GM13977 (cell line): ENCODE data around the gene ZNF525.
"Not testable (repeated sequence)": the region's sequence is repeated elsewhere in the genome, so short reads cannot be mapped to it uniquely, and the experiment has no call there.

Experiments
- DNase-seq: peaks from one replicate; pipeline ENCODE4 v3.0.0; 2012; ENCODE audit warnings: low spot score
- in situ Hi-C: fragments of 300-500 bp; cut with MboI; formaldehyde crosslinking; loops from one replicate; pipeline ENCODE4 v1.12.0; 2022; ENCODE audit warnings: low sequenced_read_pairs, low pct_unique_long_range_greater_than_20kb, mixed read lengths, inconsistent platforms; ENCODE audit not compliant: unreplicated experiment
- TF ChIP-seq, protein P1 (sequence below): IDR thresholded peaks from 2 replicates; pipeline ENCODE4 v1.5.1; 2012; ENCODE audit warnings: mild to moderate bottlenecking, control low read depth; ENCODE audit not compliant: insufficient read depth; ENCODE audit errors: extremely low read depth, missing control alignments

The ZNF525 gene

DNA sequence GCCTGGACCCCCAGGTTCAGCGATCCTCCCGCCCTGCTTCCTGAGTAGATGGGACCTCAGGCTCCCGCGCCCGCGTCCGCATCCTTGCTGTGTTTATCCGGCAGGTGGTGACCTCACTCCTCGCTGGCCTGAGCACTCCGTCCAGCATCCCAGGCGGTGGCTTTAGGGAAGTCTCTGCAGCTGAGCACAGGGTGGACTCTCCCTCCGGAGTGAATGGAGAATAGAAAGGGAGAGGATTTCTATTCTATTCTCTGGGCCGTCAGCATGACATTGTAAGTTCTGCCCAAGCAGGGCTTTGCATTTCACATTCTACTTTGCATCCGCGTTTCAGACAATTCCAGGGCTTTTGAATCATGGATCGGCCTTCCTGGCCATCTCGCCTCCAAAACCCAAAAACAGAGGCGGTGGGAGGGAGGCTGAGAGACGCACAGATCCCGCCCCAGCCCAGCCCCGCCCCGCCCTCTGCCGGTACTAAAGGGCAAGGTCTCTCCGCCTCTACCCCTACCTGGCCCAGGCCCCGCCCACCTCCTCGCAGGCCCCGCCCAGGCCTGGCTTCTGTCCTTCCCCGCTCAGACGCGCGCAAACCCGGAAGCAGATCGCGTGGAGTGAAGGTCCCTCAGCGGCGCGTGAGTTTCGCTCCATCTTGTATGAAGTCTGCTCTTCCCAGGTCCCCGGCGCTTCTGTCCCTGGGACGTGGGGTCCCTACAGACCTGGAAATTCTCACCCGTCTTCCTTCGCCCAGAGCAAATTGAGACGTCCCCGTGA is at the start of gene ZNF525:
TSS of gene ZNF525 (plus strand) at position 572 of the 765 bp plus-strand sequence. CDS start 6,577 bp downstream, outside the sequence.
- TF ChIP-seq, protein P1, sequence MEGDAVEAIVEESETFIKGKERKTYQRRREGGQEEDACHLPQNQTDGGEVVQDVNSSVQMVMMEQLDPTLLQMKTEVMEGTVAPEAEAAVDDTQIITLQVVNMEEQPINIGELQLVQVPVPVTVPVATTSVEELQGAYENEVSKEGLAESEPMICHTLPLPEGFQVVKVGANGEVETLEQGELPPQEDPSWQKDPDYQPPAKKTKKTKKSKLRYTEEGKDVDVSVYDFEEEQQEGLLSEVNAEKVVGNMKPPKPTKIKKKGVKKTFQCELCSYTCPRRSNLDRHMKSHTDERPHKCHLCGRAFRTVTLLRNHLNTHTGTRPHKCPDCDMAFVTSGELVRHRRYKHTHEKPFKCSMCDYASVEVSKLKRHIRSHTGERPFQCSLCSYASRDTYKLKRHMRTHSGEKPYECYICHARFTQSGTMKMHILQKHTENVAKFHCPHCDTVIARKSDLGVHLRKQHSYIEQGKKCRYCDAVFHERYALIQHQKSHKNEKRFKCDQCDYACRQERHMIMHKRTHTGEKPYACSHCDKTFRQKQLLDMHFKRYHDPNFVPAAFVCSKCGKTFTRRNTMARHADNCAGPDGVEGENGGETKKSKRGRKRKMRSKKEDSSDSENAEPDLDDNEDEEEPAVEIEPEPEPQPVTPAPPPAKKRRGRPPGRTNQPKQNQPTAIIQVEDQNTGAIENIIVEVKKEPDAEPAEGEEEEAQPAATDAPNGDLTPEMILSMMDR = peak; percentile 14
- peak; percentile 94 for DNase-seq
- in situ Hi-C loops = no loop called here

DNA sequence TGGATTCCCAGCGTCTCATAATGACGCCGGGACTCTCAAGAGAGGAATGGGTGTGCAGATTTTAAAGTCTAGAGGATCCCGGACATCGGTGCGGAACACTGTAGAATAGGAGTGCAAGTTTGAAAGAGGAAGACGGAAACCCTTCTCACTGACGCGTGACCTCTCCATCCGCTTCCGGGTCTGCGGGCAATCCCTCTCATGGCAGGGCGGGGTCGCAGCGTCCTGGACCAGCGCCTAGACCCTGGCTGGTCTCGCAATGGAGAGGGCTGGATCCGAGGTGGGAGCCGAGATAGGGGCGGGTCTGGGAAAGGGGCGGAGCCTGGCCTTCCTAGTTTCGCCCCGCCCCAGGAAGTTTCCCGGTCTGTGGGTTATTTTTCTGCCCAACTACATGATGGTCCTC is 36.5 kb upstream of the ZNF525 start:
- DNase-seq = no peak
- TF ChIP-seq, protein P1 = no peak
- in situ Hi-C loops = no loop called here

DNA sequence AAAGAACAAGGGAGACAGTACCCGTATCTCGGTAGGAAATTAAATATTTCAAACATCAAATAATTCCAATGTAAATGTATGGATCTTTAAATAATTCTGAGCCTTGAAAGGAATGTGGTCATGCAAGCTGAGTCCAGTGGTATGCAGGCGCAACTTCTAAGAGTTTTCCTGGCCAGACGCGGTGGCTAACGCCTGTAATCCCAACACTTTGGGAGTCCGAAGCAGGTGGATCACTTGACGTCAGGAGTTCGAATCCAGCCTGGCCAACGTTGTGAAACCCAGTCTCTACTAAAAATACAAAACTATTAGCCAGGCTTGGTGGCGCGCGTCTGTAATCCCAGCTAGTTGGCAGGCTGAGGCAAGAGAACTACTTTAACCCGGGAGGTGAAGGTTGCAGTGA is 33.0 kb upstream of the ZNF525 start:
- no peak for DNase-seq
- in situ Hi-C loops = no loop called here
- TF ChIP-seq, protein P1 = no peak

DNA sequence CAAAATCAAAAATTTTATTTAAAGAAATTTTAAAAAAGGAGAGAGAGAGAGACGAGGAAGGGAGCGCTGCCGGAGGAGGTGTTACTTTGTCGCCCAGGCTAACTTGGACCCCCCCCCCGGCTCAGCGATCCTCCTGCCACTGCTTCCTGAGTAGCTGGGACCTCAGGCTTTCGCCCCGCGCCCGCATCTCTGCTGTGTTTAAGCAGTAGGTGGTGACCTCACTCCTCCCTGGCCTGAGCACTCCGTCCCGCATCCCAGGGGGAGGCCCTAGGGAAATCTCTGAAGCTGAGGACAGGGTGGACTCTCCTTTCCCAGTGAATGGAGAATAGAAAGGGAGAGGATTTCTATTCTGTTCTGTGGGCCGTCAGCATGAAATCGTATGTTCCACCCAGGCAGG is 32.4 kb upstream of the ZNF525 start:
- no peak for DNase-seq
- TF ChIP-seq, protein P1 = no peak
- in situ Hi-C loops = no loop called here

DNA sequence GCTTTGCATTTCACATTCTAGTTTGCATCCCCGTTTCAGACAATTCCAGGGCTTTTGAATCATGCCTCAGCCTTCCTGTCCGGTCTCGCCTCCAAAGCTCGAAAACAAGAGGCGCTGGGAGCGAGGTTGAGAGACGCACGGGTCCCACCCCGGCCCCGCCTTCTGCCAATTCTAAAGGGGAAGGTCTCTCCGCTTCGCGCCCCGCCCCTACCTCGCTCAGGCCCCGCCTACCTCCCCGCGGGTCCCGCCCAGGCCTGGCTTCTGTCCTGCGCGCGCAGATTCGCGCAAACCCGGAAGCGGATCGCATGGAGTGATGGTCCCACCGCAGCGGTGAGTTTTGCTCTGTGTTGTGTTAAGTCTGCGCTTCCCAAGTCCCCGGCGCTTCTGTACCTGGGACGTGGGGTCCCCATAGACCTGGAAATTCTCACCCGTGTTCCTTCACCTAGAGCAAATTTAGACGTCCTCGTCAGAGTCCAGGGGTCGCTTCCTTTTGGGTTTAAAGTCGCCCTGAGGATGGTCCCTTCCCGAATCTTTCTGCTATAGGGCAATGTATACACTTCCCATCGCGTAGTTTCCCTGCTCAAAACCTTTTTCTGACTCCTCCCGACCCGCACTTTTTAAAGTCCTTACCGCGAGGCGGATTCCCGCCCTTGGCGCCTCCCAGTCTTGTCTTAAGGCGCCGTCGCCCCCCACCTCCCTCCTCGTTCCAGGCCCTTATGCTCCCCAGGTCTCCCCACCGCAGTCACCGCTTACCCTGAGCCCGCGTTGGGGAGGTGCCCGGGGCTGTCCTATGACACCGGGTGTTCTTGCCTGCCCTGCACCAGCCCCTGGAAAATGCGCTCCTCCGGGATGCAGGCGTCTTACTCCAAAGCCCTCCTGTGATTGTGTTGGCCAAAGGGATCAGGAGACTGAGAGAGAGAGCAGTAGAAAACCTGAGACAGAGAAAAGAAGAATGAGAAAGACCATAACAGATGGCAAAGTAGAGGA is 31.7 kb upstream of the ZNF525 start, which contains the start of gene ZNF845:
TSS of gene ZNF845 (plus strand) at position 287 of the 987 bp plus-strand sequence. CDS start 7,559 bp downstream, outside the sequence.
- DNase-seq = peak; percentile 89
- TF ChIP-seq, protein P1 = no peak
- in situ Hi-C loops = no loop called here

DNA sequence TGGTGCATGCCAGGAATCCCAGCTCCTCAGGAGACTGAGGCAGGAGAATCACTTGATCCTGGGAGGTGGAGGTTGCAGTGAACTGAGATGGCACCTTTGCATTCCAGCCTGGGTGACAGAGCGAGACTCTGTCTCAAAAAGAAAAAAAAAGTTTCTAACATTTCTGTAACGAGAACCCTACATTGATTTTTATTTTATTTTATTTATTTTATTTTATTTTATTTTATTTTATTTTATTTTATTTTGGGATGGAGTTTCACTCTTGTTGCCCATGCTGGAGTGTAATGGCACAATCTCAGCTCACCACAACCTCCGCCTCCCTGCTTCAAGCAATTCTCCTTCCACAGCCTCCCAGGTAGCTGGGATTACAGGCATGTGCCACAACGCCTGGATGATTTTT is 21.1 kb upstream of the ZNF525 start:
- DNase-seq, in situ Hi-C loops: not testable (repeated sequence)
